NCI-H2227 (cell line): ENCODE measurements around the gene NOS1AP.
"Not testable (repeated sequence)": the region's sequence is repeated elsewhere in the genome, so short reads cannot be mapped to it uniquely, and the experiment has no call there.

Source experiments
- DNase-seq: peaks from one replicate; lab custom pipeline; 2025; ENCODE audit not compliant: unreplicated experiment; lab: John Stamatoyannopoulos, UW

NOS1AP gene

DNA sequence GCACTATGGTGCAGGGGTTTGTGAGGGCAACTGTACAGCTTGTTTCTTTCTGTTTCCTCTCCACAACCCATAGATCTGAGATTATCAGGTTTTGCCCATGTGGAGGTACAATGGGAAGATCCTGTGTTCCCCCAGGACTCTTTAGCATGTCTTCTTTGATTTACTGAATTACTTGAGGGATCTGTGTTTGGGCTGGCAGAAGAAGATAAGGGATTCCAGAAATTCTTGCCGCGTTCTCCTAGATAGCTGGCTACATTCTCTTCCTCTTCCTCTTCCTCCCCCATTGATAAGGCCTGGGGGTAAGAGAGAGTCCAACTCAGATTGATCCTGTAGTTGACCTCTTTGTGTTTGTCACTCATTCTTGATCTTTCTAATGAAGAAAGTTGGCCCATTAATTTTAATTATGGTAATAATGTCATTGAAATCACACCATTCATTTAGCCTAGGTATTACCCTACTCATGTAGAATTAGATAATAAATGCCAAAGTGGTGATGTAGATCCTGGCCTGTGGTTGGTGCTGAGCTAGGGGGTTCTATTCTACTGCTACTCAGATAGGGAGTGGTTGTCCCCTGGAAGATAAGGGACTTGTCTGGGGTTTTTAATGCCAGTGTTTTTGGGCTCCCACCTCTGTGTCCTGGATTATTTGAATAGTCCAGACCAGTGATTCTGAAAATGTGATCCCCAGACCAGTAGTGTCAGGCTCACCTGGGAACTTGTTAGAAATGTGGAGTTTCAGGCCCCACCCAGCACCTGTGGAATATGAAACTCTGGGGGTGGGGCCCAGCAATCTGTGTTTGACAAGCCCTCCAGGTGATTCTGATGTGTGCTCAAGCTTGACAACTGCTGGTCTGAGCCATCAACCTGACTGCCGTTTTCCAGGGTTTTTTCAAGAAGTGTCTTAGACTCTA lies 122.2 kb downstream of the NOS1AP start:
- no peak for DNase-seq

DNA sequence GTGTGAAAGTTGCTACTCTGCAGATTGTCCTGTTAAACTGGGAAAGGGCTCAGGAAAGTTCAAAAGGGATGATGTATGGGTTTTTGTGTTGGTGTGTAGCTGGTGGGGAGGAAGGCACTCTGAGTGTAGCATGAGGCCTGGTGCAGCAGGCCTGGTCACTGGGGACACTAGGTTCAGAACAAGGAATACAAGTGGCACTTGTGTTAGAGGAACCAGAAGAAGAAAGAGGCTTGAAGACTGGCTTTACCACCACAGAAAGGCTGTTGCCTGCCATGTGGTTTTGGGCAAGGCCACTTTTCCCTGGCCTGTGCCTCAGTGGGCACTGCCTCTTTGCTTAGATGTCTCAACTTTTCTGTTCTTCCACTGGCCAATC lies 122.8 kb downstream of the NOS1AP start:
- no peak for DNase-seq

DNA sequence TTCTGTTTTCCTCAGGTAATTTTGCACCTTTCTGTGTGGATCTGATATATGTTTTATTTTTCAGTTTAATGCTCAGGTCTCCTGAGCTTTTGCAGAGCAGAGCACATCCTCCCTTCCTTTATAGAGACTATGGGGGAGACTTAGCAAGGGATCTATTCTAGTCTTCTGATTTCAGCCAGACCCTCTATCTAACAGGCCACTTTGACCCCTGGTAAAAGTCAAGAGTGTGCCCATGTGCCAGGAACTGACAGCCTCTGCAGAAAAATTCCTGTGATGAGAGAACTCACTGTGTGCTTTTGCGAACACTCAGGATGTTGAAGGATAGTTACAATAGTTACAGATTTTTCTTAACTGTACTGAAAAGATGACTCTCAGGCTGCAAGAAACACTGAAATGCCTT lies 123.3 kb downstream of the NOS1AP start:
- no peak for DNase-seq

DNA sequence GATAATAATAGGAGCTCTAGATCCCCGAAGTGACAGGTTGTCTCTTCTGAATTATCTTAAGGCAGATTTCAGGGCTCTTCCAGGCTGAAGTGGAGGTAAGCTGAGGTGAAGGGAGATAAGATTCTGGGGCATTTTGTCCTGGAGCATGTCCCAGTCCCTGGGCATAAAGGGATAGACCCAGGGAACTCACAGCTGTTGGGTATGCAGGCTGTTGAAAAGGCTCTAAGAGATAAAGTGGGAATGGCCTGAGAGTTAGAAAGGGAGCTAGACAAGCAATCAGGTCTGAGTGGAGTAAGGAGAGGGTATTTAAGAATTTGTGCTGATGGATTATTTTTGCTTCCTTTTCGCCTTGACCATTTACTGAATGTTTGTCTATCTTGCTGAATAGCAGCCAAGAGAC lies 123.7 kb downstream of the NOS1AP start:
- no peak for DNase-seq

DNA sequence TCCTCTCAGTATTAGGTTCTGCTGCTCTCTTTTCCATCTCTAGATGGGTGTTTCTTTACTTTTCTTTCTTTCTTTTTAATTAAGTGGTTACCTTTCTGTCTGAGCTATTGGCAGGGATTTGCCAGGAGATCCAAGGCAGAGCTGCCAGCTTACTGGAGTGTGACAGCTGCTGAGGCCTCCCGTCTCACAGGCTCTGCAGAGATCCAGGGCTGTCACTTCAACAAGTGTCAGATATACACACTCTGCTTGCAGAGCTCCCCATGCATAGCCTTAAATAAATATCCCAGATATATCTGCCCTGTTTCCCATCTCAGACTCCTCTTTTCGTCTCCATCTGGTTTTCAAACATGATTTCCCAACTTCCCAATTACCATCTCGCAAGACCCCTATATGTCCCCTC lies 124.3 kb downstream of the NOS1AP start:
- no peak for DNase-seq

DNA sequence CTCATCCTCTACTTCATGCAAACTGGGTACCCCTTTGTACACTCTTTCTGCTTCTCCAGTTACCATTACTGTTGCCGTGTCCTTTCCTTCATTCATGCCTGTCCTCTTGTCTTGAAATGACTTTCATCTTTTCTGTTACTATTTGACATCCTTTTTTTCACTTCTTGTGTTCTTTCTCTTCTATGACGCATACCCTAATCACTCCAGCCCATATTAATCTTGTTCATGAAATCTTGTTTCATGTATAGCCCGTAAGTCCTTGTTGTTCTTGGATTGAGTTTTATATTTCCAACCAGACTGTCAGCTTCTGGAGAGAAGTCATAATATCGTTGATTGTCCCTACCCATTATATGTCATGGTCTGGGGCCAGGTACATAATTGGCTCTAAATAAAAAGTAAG lies 126.1 kb downstream of the NOS1AP start:
- no peak for DNase-seq

DNA sequence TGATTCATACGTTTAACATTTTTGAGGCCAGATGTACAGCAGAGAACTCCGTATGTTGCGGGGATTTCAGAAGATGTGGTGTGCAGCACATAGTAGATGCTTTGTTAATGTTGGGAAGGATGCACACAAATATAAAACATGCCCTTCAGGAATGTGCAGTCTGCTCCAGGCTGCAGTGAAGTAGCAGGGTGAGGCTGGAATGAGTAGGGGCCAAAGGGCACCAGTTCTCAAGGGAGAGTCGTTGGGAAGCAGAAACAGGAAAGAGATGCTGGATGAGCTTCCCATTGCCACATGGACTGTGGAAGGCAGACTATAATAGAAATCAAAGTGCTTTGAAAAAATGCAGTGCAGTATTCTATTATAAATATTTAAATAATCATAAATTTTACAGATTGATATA lies 126.9 kb downstream of the NOS1AP start:
- DNase-seq: no peak

DNA sequence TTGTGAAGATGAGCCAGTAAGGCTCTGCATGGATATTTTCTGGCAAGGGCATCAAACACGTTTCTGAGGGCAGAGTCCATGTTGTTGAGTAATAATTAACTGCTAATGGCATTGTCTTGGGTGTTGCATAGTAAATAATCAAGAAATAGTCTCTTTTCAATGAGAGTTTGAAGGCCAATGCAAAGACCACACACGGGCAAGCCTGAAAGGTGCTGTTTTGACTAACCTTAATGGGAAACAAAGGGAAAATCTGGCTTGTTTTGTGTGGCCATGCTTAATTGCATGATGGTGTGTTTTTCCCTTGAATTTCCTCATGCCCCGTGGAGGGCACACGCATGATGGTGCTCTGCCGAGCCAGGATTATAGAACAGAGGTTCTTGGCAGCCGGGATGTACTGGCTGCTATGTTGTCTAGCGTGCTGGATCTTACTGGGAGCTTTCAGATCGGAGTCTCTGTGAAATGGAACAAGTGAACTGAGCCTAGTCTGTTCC lies 127.6 kb downstream of the NOS1AP start:
- DNase-seq: no peak

DNA sequence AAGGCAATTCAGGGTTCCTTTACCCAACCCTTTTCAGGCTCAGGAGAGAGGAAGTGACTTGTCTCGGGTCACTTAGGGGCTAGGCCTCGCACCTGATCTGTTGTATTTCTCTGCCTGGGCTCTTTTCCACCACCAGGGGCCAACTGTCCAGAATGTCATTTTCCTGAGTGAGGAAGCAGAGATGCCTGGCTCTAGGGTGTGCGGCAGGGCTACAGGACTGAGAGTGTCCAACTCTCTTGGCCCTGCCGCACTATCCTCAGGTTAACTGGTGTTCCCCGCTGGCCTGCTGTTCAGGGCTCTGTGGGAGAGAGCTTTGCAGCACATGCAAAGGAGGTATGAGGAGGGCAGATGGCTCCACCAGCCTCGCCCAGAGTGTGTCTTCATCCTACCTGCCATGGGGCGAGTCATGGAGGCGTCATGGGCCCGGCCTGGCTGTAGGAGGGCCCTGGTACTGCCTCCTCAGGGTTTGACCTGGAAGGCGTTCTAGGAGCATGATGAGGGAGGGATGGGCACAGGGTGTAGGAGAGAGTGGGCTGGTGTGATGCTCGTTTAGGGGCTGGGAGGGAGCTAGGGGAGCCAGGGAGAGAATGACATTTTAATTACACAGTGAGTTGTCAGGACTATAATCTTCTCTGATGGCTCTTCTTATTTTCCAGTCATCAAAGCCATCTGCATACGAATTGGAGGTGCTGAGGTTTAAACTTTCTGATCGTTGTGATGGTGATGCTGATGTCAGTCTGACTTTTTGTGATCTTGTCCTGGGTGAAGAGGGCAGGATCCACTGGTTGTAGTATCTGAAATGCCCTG lies 128.3 kb downstream of the NOS1AP start:
- no peak for DNase-seq

DNA sequence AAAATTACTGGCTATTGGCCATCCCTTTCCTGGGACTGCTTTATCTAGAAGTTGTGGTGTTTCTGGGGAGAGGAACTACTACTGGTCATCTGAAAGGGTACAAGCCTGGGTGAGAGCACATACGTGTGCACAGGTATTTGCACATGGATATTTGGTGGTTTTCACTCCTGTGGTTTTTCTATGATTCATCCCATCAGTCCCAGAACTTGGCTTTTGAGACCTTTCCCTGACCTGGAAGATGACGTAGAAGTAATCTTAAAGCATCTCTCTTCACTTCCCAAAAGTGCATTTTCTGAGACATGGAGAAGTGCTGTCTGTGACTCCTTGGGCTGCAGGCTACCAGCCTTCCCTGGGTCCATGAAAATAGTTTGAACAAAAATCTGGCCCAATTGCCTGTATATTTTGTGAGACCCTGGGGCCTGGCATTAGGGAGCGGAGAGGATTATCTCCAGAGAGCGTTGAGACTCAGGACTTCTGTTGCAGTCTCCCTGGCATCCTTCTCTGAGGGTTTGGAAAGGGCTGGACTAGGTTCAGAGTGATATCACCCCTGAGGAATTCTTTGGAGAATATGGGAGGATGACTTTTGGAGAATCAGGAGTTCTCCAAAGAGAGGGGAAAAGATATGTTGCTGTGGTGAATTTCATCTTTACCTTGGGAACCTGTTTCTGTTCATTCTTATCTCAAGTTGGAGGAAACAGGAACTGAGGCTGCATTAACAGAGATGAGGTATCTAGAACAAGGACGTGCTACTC lies 130.8 kb downstream of the NOS1AP start:
- DNase-seq: no peak

DNA sequence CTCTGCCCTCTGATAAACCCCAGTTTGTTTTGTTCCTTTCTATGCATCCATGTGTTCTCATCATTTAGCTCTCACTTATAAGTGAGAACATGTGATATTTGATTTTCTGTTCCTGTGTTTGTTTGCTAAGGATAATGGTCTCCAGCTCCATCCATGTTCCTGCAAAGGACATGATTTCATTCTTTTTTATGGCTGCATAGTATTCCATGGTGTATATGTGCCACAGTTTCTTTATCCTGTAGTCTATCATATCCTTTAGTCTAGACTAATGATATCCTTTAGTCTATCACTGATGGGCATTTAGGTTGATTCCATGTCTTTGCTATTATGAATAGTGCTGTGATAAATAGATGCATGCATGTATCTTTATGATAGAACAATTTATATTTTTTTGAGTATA lies 131.6 kb downstream of the NOS1AP start:
- DNase-seq: not testable (repeated sequence)

DNA sequence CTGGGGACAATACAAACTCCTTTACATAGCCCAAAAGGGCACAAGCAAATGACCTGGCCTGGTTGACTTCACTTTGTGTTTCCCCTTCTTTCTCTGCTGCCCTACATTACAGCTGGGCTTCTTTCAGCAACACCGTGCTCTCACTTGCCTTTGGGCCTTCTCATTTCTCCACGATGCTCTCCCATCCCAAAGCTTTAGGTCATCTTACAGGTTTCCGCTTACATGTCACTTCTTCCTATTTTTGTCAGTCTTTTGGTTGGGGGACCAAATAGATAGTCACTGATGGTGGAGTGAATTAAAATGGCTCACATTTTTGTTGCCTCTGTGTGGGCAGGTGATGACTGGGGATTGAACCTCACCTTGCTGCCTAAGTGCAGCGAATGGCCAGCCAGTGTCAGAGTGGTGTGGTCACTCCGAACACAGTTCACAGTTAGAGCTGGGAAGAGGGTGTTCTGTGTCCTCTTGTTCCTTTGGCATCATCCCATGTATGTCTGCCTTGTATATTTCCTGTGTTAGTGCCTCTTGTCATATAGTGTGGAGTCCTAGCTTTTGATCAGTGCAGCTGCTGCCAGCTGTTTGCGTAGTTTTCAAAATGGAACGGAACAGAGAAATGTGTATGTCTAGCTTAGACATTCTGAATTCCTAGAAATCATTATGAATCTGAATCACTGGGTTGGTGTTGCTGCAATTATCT lies 134.8 kb downstream of the NOS1AP start:
- DNase-seq: no peak

DNA sequence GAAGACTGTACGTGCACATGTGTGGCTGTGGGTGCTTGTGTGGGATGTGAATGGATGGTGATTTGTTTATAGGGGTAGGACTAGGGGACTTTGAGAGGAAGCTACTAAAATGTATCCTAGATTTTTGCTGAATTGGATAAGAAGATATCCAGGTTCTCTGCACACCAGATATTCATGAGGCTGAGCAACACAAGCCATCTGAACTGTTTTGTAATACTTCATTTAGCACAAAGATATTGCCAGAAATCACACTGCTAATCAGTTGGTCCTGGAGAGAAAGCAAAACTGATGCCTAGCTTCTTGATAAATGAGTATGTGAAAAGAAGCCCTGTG lies 135.3 kb downstream of the NOS1AP start:
- DNase-seq: no peak

DNA sequence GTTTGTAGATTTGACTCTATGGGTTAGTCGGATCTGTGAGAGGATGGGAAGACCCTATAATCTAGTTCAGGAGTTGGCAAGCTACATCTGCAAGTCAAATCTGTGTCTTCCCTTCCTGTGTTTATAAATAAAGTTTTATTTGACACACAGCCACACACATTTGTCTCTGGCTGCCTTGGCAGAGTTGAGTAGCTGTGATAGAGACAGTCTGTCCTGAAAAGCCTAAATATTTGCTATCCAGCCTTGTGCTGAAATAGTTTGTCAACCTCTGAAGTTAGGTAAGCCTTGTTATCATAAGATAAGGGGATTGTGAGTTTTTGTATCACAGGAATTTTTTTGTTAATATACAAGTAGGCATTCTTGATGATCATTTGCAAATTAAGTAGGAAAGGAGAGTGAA lies 136.8 kb downstream of the NOS1AP start:
- peak; percentile 19 for DNase-seq

DNA sequence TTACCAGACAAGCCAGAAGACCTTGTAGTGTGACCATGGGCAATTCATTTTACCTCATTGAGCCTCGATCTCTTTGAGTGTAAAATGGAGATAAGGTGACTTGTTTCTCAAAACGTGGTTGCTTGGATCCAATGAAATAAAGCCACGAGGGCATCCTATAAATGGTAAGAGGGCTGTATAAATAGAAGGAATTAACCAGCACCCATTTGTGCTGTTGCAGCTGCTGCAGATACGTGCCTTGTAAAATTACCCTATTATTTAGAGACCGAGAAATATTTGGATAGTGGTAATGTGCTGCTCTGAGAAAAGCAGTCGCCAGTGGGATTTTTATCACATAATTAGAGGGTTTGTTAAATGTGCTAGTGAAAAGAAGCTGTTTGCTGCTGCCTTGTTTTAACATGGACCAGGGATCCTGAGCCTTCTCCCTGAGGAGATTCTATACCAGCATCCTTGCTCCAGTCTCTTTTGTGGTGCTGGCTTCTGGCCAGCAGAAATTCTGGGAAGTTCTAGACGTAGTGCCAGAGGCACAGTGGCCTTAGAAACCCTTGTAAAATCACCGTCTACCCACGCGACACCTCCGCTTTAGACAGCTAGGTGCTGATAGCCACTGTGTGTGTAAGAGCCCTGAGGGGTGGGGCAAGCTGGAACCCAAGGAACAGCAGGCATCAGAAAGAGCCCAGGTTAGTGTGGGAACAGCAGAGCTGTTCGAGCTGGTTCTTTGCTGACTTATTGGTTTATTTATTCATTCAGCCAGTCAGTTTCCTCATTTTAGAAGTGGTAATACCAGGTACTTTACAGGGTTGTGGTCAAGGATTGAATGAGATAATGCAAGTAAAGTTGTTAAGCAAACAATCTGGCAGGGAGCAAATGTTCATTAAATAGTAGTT lies 137.5 kb downstream of the NOS1AP start:
- peak; percentile 94 for DNase-seq

DNA sequence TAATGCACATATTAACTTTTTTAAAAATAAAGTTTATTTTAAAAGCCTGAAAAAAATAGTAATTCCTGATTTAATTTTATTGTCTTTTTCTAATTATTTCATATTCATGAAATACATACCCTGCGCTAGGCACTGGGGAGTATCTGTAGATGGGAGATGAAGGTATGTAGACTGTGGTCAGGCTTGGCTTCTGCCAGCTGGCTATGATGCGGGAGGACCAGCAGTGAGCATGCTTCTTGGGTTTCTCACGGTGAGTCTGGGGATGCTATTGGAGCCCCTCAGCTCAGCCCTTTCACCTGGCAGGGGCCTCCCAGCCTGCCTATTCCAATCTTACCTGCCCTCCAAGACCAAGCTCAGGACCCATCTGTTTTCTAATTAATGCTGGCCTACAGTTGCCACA lies 138.4 kb downstream of the NOS1AP start:
- no peak for DNase-seq

DNA sequence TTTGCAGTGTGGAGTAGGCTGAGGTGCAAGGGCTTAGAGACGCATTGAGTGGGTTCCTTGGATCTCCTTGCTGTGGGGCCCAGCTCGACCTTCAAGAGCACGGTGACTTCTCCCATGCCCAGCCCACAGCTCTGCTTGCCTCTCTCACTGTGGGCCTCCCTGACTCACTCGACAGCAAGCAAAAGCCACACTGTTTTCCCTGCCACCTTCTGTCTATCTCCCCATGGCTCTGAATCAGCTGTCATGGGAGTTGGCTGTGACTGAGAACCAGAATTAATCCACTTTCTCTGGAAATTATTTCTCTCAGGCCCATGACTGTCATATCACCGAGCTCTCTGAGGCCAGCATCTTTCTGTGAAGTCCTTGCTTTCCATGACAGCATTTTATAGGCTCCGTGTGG lies 140.7 kb downstream of the NOS1AP start:
- no peak for DNase-seq

DNA sequence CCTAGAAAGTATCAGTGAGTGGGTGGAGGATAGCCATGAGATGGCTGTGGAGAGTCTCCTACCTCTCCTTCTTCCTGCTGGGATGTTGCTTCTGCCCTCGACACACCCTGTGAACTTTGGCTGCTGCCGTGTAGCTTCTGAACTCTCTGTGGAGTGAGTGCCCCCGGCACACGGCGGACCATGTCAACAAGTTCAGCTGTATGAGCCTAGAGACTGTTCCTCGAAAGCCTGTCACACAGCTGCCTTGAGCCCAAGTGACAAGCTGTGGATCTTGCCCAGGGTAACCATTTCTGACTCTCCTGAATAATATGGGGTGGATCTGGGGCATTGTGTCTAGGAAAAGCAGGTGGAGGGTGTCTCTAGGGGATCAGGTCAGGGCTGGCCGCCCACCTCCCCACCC lies 143.2 kb downstream of the NOS1AP start:
- no peak for DNase-seq

DNA sequence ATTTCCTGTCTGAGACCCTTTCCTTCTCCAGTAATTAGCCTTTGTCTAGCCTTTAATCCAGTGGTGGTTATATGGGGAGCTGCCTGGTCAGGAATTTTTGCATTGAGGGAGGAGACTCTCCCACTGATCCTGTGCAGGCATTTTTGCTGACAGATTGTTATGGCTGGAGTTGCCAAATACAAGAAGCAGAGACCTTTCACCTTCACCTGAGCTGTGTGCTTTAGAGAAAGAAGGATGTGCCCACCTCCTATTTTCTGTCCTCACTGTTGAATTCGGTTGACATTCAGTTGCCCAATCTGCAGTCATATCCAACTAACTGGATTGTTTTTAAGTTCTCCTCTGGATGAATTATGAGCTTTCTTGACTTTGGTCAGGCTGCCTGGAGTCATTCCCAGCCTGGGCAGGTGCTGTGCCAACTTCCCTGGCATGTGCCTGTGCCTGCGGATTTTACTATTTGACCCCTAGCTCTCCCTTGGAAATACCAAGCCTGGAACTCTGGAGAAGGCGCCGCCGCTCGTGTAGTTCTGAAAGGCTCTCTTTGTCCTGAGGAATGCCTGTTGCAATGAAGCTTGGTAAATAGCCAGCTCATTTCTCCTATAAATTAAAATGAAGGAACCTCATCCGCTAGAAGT lies 143.9 kb downstream of the NOS1AP start:
- no peak for DNase-seq

DNA sequence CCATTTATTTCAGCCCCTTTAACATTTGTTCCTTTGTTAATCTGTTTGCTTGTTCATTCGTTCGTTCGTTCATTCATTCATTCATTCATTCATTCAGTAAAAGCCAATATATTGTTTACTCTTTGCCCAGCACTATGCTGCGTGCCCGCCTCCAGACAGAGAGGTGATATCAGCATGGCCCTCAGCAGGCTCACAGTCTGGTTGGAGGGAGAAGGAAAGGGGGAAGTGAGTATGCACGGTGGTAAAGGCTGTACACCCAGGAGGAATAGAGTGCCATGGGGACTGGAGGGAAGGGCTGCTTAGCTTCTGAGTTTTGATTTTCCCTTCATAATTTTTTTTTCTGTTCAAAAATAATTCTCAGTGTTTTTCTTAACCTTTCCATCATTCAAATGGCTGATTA lies 144.7 kb downstream of the NOS1AP start:
- no peak for DNase-seq
